GM23338 (cell line): ENCODE data around the gene NSD2. TPM values are rescaled to one million over a fixed set of nuclear protein-coding genes. Genes with fewer than 3 reads are reported as not detected.
A peak's percentile ranks its signal among the peaks of the same experiment; 100 is the strongest.

Source experiments
- ATAC-seq: fragments of 200-7000 bp; cut with Tn5 transposase; 3 replicates; pipeline ENCODE4 v1.9.1; 2020
- DNase-seq: peaks from one replicate; pipeline ENCODE4 v3.0.0-alpha.2; 2015; ENCODE audit warnings: low spot score
- H2AFZ ChIP-seq: fragments of 200-600 bp; sonication (generic); 2 replicates; pipeline ENCODE4 v1.8.0; 2016; ENCODE audit warnings: antibody characterized with exemption, mild to moderate bottlenecking, moderate library complexity
- H3F3A ChIP-seq: fragments of 200-600 bp; sonication (generic); replicated peaks from 2 replicates; pipeline ENCODE4 v1.8.0; 2017; ENCODE audit warnings: antibody characterized with exemption, mixed run types, low read depth
- H3K27ac ChIP-seq: fragments of 200-600 bp; sonication (generic); 2 replicates; pipeline ENCODE4 v1.6.1; 2016; ENCODE audit warnings: low read depth
- H3K27me3 ChIP-seq: fragments of 200-600 bp; sonication (generic); 2 replicates; pipeline ENCODE4 v1.8.0; 2016; ENCODE audit warnings: mild to moderate bottlenecking, mixed run types, moderate library complexity; ENCODE audit not compliant: insufficient read depth
- H3K36me3 ChIP-seq: fragments of 200-600 bp; sonication (generic); 2 replicates; pipeline ENCODE4 v1.8.0; 2016; ENCODE audit warnings: mild to moderate bottlenecking; ENCODE audit not compliant: insufficient read depth
- H3K4me1 ChIP-seq: fragments of 200-600 bp; sonication (generic); 2 replicates; pipeline ENCODE4 v1.8.0; 2016; ENCODE audit warnings: mild to moderate bottlenecking, moderate library complexity; ENCODE audit not compliant: insufficient read depth
- H3K4me2 ChIP-seq: fragments of 200-600 bp; sonication (generic); 2 replicates; pipeline ENCODE4 v1.7.1; 2017; ENCODE audit warnings: mixed run types
- H3K4me3 ChIP-seq: fragments of 200-600 bp; sonication (generic); 2 replicates; pipeline ENCODE4 v1.6.1; 2016; ENCODE audit warnings: mixed run types
- H3K79me2 ChIP-seq: fragments of 200-600 bp; sonication (generic); replicated peaks from 2 replicates; pipeline ENCODE4 v1.8.0; 2017; ENCODE audit warnings: mild to moderate bottlenecking; ENCODE audit not compliant: insufficient read depth
- H3K9me2 ChIP-seq: fragments of 200-600 bp; sonication (generic); 2 replicates; pipeline ENCODE4 v1.8.0; 2017; ENCODE audit not compliant: insufficient read depth
- H4K20me1 ChIP-seq: fragments of 200-600 bp; sonication (generic); replicated peaks from 2 replicates; pipeline ENCODE4 v1.8.0; 2017; ENCODE audit warnings: mild to moderate bottlenecking; ENCODE audit not compliant: insufficient read depth
- H3K27ac Mint-ChIP-seq: 2 replicates; pipeline ENCODE4 v1.8.0; 2020; ENCODE audit warnings: inconsistent platforms, mild to moderate bottlenecking, moderate library complexity, mixed read lengths
- H3K27me3 Mint-ChIP-seq: 3 replicates; pipeline ENCODE4 v1.8.0; 2022; ENCODE audit warnings: low read depth, mild to moderate bottlenecking, moderate library complexity, mixed read lengths, inconsistent platforms; ENCODE audit not compliant: insufficient read depth, poor library complexity
- H3K36me3 Mint-ChIP-seq: 3 replicates; pipeline ENCODE4 v1.8.0; 2021; ENCODE audit warnings: low read depth, mild to moderate bottlenecking, inconsistent platforms, moderate library complexity, mixed read lengths
- H3K4me1 Mint-ChIP-seq: 3 replicates; pipeline ENCODE4 v1.8.0; 2020; ENCODE audit warnings: mild to moderate bottlenecking, inconsistent platforms, mixed read lengths
- H3K4me3 Mint-ChIP-seq: 3 replicates; pipeline ENCODE4 v1.8.0; 2021; ENCODE audit warnings: moderate library complexity, mild to moderate bottlenecking, inconsistent platforms, mixed read lengths
- H3K9me3 Mint-ChIP-seq: 3 replicates; pipeline ENCODE4 v1.8.0; 2020; ENCODE audit warnings: moderate library complexity, mild to moderate bottlenecking, inconsistent platforms, mixed read lengths
- CREB1 ChIP-seq: fragments of 250-450 bp; sonication (Bioruptor Pico); IDR thresholded peaks from 2 replicates; pipeline ENCODE4 v1.5.0; 2020; ENCODE audit warnings: low read depth, mild to moderate bottlenecking, moderate library complexity
- EZH2 ChIP-seq: fragments of 200-600 bp; sonication (generic); IDR thresholded peaks from one replicate; pipeline ENCODE4 v1.8.0; 2017; ENCODE audit warnings: antibody characterized with exemption, mild to moderate bottlenecking, low read depth; ENCODE audit not compliant: unreplicated experiment
- EZH2phosphoT487 ChIP-seq: fragments of 200-600 bp; sonication (generic); IDR thresholded peaks from one replicate; pipeline ENCODE4 v1.8.1; 2018; ENCODE audit warnings: antibody characterized with exemption; ENCODE audit not compliant: unreplicated experiment
- JUNB ChIP-seq: IDR thresholded peaks from one replicate; pipeline ENCODE4 v1.6.1; 2016; ENCODE audit warnings: antibody characterized with exemption; ENCODE audit not compliant: unreplicated experiment
- NANOG ChIP-seq: IDR thresholded peaks from 2 replicates; pipeline ENCODE4 v1.6.1; 2016; ENCODE audit warnings: antibody characterized with exemption, borderline replicate concordance
- POLR2AphosphoS5 ChIP-seq: IDR thresholded peaks from 2 replicates; pipeline ENCODE4 v1.6.1; 2016; ENCODE audit warnings: antibody characterized with exemption, low read depth
- STAT1 ChIP-seq: IDR thresholded peaks from one replicate; pipeline ENCODE4 v1.6.1; 2016; ENCODE audit warnings: antibody characterized with exemption; ENCODE audit not compliant: unreplicated experiment
- ZNF114 ChIP-seq: fragments of 250-450 bp; sonication (Bioruptor Pico); IDR thresholded peaks from 2 replicates; pipeline ENCODE4 v1.5.0; 2020; ENCODE audit warnings: mild to moderate bottlenecking, moderate library complexity
- polyA plus RNA-seq: library from polyadenylated mRNA; unstranded; fragments of >200 nt; fragmentation: Nextera tagmentation; extraction: Ambion mirVana; gene quantifications from 2 replicates; pipeline ENCODE4 v1.2.1, GENCODE V29; 2016
- total RNA-seq: library from RNA; depleted of rRNA; stranded (reverse); fragments of >200 nt; shearing (Covaris generic); gene quantifications from 2 replicates; pipeline ENCODE4 v1.2.3, GENCODE V29; 2014
- TF ChIP-seq, protein P1 (sequence below), 2 experiments: fragments of 200-600 bp in 1 of 2; sonication (generic) in 1 of 2; conservative IDR thresholded peaks; 2 replicates each; pipeline versions ENCODE4 v1.5.1 to v1.6.1; 2016 to 2017; ENCODE audit warnings: antibody characterized with exemption in 2 of 2, low read depth in 2 of 2, mild to moderate bottlenecking in 2 of 2, moderate library complexity in 1 of 2
- TF ChIP-seq, protein P2 (sequence below): IDR thresholded peaks from 2 replicates; pipeline ENCODE4 v1.6.1; 2016; ENCODE audit warnings: antibody characterized with exemption
- TF ChIP-seq, protein P3 (sequence below): IDR thresholded peaks from one replicate; pipeline ENCODE4 v1.6.1; 2018; ENCODE audit warnings: antibody characterized with exemption; ENCODE audit not compliant: unreplicated experiment

NSD2 gene
- total and polyA plus RNA-seq, 2 experiments from 2014 or later, result 33.5 to 84.4 TPM

DNA sequence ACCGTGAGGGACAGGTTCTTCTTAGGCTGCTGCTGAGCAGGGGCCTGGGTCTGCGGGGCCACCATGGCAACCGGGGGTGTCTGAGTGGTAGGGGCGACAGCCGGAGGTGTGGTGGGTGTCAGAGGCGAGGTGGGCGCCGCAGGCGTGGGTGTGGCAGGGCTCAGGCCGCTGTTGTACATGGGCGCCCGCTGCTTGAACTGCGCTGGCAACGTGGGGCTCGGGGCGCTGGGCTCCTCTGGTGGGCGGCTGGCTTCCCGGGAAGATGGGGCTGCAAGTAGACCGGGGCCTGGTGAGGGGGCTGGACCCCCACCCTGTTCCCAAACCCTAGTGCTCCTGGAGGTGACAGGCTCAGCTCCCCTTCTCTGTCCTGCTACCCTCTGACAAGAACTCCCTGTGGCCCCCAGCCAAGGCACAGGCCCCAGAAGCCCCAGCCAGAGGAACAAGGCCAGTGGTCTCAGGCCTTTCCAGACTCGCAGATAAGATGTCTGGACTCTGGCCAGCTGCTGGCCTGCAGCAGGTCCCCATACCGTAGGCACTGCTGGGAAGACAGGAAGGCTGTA lies 112.7 kb downstream of the NSD2 start:
- no peak for DNase-seq
- H3K27ac Mint-ChIP-seq, result no peak overlapping the region
- Histone ChIP-seq H3K4me3 (no peak overlapping the region), H3K9me2 (no peaks in the 10 kb centered on the region), H3K27ac (no peak overlapping the region), H3K36me3 (no peaks in the 10 kb centered on the region; the same call in 1 of the 2 replicates), H2AFZ (no peak overlapping the region), H4K20me1 (no peaks in the 10 kb centered on the region; the same call in 1 of the 2 replicates), H3K27me3 (no peaks in the 10 kb centered on the region), H3K4me1 (no peaks in the 10 kb centered on the region), H3K79me2 (no peaks in the 10 kb centered on the region), H3K4me2 (no peak overlapping the region), H3F3A (peaks cover 5% of the 10 kb centered on the region; the same call in 1 of the 2 replicates)
- H3K4me1 Mint-ChIP-seq, result peaks cover 4% of the 10 kb centered on the region; the same call in 2 of the 3 replicates
- H3K36me3 Mint-ChIP-seq, result peaks cover 52% of the 10 kb centered on the region
- TF ChIP-seq EZH2phosphoT487, result no peak
- peak; percentile 27; the same call in 1 of the 2 replicates for TF ChIP-seq POLR2AphosphoS5
- H3K4me3 Mint-ChIP-seq, result no peak overlapping the region
- no peaks in the 10 kb centered on the region for H3K9me3 Mint-ChIP-seq
- no peak for ATAC-seq
- peaks cover 2% of the 10 kb centered on the region for H3K27me3 Mint-ChIP-seq

DNA sequence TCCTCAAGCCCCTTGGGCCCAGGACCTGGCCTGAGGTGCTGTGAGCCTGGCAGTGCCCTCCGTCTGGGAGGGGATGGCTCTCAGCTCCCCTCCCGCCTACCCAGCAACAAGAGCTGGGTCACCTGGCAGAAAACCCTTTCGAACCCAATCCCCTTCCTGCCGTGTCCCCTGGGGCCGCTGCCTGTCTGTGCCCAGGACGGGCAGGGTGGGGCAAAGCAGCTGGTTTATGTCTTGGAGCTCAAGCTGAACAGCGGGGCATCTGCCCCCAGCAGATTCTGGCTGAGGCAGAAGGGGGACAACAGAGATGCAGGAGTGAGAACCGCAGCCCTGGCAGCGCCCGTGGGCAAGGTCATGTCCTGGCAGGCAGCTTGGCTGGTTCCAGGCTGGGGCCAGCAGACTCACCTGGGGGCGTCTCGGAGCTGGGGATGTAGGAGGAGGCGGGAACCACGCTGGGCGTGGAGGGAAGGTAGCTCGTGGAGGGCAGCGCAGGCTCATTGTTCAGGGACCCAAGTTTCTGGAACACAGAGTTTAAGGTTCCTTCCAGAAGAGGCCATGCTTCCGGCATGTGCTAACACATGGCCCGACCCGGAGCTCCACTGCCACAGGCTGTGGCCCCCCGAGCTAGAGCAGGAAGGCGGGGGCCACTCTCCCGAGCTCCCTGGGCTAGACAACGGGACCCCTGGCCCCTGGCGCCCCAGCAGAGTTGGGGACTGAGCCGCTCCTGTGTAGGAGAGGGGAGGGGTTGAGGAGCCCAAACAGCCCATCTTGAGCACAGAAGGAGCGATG lies 113.4 kb downstream of the NSD2 start:
- peaks cover 2% of the 10 kb centered on the region for H3K27me3 Mint-ChIP-seq
- peaks cover 4% of the 10 kb centered on the region; the same call in 2 of the 3 replicates for H3K4me1 Mint-ChIP-seq
- H3K9me2 ChIP-seq, result no peaks in the 10 kb centered on the region
- no peak overlapping the region for H3K27ac ChIP-seq
- no peaks in the 10 kb centered on the region for H3K79me2 ChIP-seq
- H3K9me3 Mint-ChIP-seq, result no peaks in the 10 kb centered on the region
- no peak overlapping the region for H3K4me3 ChIP-seq
- H3F3A ChIP-seq, result peaks cover 5% of the 10 kb centered on the region; the same call in 1 of the 2 replicates
- peaks cover 48% of the 10 kb centered on the region for H3K36me3 Mint-ChIP-seq
- H3K36me3 ChIP-seq, result no peaks in the 10 kb centered on the region; the same call in 1 of the 2 replicates
- no peak overlapping the region for H3K4me3 Mint-ChIP-seq
- H3K4me2 ChIP-seq, result no peak overlapping the region
- no peaks in the 10 kb centered on the region; the same call in 1 of the 2 replicates for H4K20me1 ChIP-seq
- no peak for ATAC-seq
- H3K27ac Mint-ChIP-seq, result no peak overlapping the region
- H3K27me3 ChIP-seq, result no peaks in the 10 kb centered on the region
- no peaks in the 10 kb centered on the region for H3K4me1 ChIP-seq
- H2AFZ ChIP-seq, result no peak overlapping the region
- DNase-seq, result no peak
- TF ChIP-seq, protein P1, sequence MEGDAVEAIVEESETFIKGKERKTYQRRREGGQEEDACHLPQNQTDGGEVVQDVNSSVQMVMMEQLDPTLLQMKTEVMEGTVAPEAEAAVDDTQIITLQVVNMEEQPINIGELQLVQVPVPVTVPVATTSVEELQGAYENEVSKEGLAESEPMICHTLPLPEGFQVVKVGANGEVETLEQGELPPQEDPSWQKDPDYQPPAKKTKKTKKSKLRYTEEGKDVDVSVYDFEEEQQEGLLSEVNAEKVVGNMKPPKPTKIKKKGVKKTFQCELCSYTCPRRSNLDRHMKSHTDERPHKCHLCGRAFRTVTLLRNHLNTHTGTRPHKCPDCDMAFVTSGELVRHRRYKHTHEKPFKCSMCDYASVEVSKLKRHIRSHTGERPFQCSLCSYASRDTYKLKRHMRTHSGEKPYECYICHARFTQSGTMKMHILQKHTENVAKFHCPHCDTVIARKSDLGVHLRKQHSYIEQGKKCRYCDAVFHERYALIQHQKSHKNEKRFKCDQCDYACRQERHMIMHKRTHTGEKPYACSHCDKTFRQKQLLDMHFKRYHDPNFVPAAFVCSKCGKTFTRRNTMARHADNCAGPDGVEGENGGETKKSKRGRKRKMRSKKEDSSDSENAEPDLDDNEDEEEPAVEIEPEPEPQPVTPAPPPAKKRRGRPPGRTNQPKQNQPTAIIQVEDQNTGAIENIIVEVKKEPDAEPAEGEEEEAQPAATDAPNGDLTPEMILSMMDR (conservative IDR thresholded peaks at IDR 0.05; ENCODE audit: low read depth in 2 of 2), result no peak
- TF ChIP-seq EZH2phosphoT487 (no peak), STAT1 (no peak), NANOG (no peak), EZH2 (no peak), ZNF114 (no peak), JUNB (no peak), CREB1 (CRISPR knock-in tag) (no peak), POLR2AphosphoS5 (no peak)
- TF ChIP-seq, protein P2, sequence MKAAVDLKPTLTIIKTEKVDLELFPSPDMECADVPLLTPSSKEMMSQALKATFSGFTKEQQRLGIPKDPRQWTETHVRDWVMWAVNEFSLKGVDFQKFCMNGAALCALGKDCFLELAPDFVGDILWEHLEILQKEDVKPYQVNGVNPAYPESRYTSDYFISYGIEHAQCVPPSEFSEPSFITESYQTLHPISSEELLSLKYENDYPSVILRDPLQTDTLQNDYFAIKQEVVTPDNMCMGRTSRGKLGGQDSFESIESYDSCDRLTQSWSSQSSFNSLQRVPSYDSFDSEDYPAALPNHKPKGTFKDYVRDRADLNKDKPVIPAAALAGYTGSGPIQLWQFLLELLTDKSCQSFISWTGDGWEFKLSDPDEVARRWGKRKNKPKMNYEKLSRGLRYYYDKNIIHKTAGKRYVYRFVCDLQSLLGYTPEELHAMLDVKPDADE, result no peak
- TF ChIP-seq, protein P3, sequence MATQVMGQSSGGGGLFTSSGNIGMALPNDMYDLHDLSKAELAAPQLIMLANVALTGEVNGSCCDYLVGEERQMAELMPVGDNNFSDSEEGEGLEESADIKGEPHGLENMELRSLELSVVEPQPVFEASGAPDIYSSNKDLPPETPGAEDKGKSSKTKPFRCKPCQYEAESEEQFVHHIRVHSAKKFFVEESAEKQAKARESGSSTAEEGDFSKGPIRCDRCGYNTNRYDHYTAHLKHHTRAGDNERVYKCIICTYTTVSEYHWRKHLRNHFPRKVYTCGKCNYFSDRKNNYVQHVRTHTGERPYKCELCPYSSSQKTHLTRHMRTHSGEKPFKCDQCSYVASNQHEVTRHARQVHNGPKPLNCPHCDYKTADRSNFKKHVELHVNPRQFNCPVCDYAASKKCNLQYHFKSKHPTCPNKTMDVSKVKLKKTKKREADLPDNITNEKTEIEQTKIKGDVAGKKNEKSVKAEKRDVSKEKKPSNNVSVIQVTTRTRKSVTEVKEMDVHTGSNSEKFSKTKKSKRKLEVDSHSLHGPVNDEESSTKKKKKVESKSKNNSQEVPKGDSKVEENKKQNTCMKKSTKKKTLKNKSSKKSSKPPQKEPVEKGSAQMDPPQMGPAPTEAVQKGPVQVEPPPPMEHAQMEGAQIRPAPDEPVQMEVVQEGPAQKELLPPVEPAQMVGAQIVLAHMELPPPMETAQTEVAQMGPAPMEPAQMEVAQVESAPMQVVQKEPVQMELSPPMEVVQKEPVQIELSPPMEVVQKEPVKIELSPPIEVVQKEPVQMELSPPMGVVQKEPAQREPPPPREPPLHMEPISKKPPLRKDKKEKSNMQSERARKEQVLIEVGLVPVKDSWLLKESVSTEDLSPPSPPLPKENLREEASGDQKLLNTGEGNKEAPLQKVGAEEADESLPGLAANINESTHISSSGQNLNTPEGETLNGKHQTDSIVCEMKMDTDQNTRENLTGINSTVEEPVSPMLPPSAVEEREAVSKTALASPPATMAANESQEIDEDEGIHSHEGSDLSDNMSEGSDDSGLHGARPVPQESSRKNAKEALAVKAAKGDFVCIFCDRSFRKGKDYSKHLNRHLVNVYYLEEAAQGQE, result no peak
